Endothelial cell of umbilical vein (primary cell): Measurements from ENCODE around the gene NCAN.

Experiments used
- JUN ChIP-seq: IDR thresholded peaks from 2 replicates; pipeline ENCODE4 v1.6.1; 2011; ENCODE audit warnings: borderline replicate concordance, low read depth; ENCODE audit not compliant: insufficient read length, insufficient read depth
- TF ChIP-seq, protein P1 (sequence below), 2 donors: IDR thresholded peaks; 1 replicate in 1 of 2; 2 replicates in 1 of 2; pipeline ENCODE4 v1.5.1; 2011; ENCODE audit warnings: low read length in 2 of 2, mild to moderate bottlenecking in 2 of 2, moderate library complexity in 2 of 2, control low read depth in 1 of 2, inconsistent platforms in 1 of 2, low read depth in 1 of 2; ENCODE audit not compliant: insufficient read depth in 1 of 2; ENCODE audit errors: extremely low read depth in 1 of 2

DNA sequence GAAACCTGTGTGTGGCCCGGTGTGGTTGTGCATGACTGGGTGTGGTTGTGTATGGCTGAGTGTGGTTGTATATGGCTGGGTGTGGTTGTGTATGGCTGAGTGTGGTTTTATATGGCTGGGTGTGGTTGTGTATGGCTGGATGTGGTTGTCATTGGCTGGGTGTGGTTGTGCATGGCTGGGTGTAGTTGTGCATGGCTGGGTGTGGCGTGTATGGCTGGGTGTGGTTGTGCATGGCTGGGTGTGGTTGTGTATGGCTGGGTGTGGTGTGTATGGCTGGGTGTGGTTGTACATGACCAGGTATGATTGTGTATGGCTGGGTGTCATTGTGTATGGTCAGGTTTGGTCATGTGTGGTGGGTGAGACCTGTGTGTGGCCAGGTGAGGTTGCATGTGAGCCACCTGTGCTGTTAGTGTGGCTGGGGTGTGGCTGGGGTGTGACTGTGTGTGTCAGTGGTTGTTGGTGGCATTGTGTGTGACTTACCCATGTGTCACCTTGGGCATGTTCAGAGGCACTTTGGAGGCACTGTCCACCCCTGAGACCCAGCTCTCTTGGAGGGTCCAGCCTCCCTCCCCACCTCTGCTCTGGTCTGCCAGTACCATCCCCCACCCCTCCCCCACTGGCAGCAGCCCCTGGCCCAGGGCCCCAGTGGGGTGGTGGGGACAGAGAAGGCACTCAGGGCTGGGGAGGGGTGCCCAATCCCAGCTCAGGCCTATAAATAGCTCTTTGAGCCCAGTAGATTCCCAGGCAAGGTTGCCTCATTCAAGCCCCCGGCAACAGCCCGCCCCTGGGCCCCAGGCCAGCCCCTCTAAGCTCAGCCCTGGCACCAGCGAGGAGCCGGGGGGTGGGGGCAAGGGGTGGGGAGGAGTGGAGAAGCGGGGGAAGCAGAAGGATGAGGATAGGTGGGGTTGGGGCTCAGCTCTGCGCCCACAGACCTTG, 3.9 kb upstream of the NCAN start:
- TF ChIP-seq, protein P1, sequence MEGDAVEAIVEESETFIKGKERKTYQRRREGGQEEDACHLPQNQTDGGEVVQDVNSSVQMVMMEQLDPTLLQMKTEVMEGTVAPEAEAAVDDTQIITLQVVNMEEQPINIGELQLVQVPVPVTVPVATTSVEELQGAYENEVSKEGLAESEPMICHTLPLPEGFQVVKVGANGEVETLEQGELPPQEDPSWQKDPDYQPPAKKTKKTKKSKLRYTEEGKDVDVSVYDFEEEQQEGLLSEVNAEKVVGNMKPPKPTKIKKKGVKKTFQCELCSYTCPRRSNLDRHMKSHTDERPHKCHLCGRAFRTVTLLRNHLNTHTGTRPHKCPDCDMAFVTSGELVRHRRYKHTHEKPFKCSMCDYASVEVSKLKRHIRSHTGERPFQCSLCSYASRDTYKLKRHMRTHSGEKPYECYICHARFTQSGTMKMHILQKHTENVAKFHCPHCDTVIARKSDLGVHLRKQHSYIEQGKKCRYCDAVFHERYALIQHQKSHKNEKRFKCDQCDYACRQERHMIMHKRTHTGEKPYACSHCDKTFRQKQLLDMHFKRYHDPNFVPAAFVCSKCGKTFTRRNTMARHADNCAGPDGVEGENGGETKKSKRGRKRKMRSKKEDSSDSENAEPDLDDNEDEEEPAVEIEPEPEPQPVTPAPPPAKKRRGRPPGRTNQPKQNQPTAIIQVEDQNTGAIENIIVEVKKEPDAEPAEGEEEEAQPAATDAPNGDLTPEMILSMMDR (IDR thresholded peaks at IDR 0.05; ENCODE audit: extremely low read depth in 1 of 2, insufficient read depth in 1 of 2, low read depth in 1 of 2, low read length in 2 of 2): no peak
- no peak for TF ChIP-seq JUN
